Ishikawa (cell line): ENCODE results near the gene PDCD2L.

Source experiments
- CEBPB ChIP-seq: IDR thresholded peaks from 2 replicates; pipeline ENCODE4 v1.6.1; 2012
- CREB1 ChIP-seq: IDR thresholded peaks from 2 replicates; pipeline ENCODE4 v1.6.1; 2012; ENCODE audit warnings: low read depth
- EGR1 ChIP-seq: IDR thresholded peaks from 2 replicates; pipeline ENCODE4 v1.6.1; 2012
- EP300 ChIP-seq: IDR thresholded peaks from 2 replicates; pipeline ENCODE4 v1.6.1; 2012; ENCODE audit warnings: borderline replicate concordance
- MAX ChIP-seq: IDR thresholded peaks from 2 replicates; pipeline ENCODE4 v1.6.1; 2012
- NFIC ChIP-seq: IDR thresholded peaks from 2 replicates; pipeline ENCODE4 v1.6.1; 2012
- RAD21 ChIP-seq: IDR thresholded peaks from 2 replicates; pipeline ENCODE4 v1.6.1; 2012; ENCODE audit warnings: low read depth
- REST ChIP-seq: IDR thresholded peaks from 2 replicates; pipeline ENCODE4 v1.6.1; 2012; ENCODE audit warnings: low read depth, mild to moderate bottlenecking
- TAF1 ChIP-seq: IDR thresholded peaks from 2 replicates; pipeline ENCODE4 v1.6.1; 2012; ENCODE audit warnings: low read depth, mild to moderate bottlenecking
- TEAD4 ChIP-seq: IDR thresholded peaks from 2 replicates; pipeline ENCODE4 v1.6.1; 2012
- YY1 ChIP-seq: IDR thresholded peaks from 2 replicates; pipeline ENCODE4 v1.6.1; 2012; ENCODE audit warnings: low read depth
- ZBTB7A ChIP-seq: IDR thresholded peaks from 2 replicates; pipeline ENCODE4 v1.6.1; 2012; ENCODE audit warnings: low read depth

GRCh38 chr19:34404109-34404909 lies at the start of gene PDCD2L:
- TF ChIP-seq RAD21 (no peak), NFIC (no peak), YY1 (peak; percentile 93), EP300 (no peak), MAX (peak; percentile 91), REST (no peak), ZBTB7A (no peak), TEAD4 (no peak), TAF1 (peak; percentile 66), CREB1 (no peak), EGR1 (peak; percentile 51; the same call in 1 of the 2 replicates), CEBPB (no peak)
